Astrocyte of the cerebellum (primary cell): ENCODE data around the gene NMU.

Source experiments
- DNase-seq: peaks from one replicate; pipeline ENCODE4 v3.0.0-alpha.2; 2011; ENCODE audit warnings: low read depth
- H3K4me3 ChIP-seq: 2 replicates; pipeline ENCODE4 v1.5.1; 2011; ENCODE audit warnings: mild to moderate bottlenecking, low read depth, low read length, moderate library complexity
- in situ Hi-C: cut with HindIII; loops from 2 replicates; pipeline ENCODE4 v1.10.0; 2017; ENCODE audit warnings: low sequenced_read_pairs
- TF ChIP-seq, protein P1 (sequence below): IDR thresholded peaks from 2 replicates; pipeline ENCODE4 v1.5.1; 2012; ENCODE audit warnings: low read length, low read depth, moderate library complexity, mild to moderate bottlenecking; ENCODE audit errors: missing control alignments

NMU gene

GRCh38 chr4:55671667-55672066 lies 35.6 kb upstream of the NMU start:
- in situ Hi-C loops = no loop called here
- no peak for DNase-seq
- no peak overlapping the region for H3K4me3 ChIP-seq
- TF ChIP-seq, protein P1, sequence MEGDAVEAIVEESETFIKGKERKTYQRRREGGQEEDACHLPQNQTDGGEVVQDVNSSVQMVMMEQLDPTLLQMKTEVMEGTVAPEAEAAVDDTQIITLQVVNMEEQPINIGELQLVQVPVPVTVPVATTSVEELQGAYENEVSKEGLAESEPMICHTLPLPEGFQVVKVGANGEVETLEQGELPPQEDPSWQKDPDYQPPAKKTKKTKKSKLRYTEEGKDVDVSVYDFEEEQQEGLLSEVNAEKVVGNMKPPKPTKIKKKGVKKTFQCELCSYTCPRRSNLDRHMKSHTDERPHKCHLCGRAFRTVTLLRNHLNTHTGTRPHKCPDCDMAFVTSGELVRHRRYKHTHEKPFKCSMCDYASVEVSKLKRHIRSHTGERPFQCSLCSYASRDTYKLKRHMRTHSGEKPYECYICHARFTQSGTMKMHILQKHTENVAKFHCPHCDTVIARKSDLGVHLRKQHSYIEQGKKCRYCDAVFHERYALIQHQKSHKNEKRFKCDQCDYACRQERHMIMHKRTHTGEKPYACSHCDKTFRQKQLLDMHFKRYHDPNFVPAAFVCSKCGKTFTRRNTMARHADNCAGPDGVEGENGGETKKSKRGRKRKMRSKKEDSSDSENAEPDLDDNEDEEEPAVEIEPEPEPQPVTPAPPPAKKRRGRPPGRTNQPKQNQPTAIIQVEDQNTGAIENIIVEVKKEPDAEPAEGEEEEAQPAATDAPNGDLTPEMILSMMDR = no peak

DNA sequence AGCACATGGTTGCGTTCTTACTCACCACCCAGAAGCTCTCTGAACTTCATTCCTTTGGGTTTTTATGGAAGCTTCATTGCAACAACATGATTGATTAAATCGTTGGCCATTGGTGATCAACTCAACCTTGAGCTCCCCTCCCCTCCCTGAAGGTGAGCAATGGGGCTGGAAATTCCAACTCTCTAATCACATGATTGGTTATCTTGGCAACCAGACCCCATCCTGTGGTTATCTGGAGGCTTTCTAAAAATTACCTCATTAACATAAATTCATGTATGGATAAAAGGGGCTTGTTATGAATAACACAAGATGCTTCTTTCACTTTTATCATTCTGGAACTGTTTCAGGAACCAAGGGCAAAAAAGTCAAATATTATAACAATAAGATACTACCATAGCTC lies 34.6 kb upstream of the NMU start:
- no peak overlapping the region for H3K4me3 ChIP-seq
- TF ChIP-seq, protein P1 = no peak
- in situ Hi-C loops = no loop called here
- no peak for DNase-seq

DNA sequence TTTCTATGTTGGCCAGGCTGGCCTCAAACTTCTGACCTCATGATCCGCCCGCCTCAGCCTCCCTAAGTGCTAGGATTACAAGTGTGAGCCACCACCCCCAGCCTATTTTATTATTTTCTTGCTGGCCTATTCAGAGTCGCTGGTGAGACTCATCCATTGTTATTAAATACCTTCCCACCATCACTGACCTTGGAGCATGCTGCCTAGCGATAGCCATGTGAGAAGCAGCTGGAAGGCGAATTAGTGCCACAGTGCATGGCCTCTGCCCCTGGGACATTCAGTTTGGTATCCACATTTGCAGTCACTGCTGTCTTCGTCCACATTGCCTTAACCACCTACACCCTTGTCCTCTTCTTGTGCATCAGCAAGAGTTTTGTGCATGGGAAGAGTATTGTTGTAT lies 32.4 kb upstream of the NMU start:
- TF ChIP-seq, protein P1 = no peak
- in situ Hi-C loops = no loop called here
- H3K4me3 ChIP-seq = no peak overlapping the region
- no peak for DNase-seq

DNA sequence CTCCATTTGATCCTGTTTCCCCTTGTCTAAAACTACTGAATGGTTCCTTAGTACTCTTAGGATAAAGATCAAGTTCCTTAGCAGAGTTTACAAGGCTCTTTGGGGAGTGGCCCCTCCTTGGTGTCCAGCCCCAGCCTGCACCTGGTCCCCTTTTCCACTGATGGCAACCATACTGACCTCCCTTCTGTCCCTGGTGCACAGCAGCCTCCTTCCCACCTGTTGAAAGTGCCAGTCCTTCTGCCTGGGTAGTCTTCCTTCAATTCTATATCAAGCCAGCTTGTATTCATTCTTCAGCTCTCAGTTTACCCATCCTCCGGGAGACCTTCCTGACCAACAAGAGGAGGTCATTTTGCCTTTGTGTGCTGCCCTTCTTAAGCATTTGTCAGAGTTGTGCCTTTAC lies 30.4 kb upstream of the NMU start:
- no peak for DNase-seq
- H3K4me3 ChIP-seq = no peak overlapping the region
- TF ChIP-seq, protein P1 = no peak
- in situ Hi-C loops = no loop called here

- TF ChIP-seq, protein P1 = no peak
- in situ Hi-C loops = no loop called here
- no peak for DNase-seq
- no peak overlapping the region for H3K4me3 ChIP-seq
Observed at GRCh38 chr4:55663145-55663544, 27.0 kb upstream of the NMU start.

- in situ Hi-C loops = no loop called here
- DNase-seq = no peak
- no peak overlapping the region for H3K4me3 ChIP-seq
- TF ChIP-seq, protein P1 = no peak
Observed at GRCh38 chr4:55661398-55662056, 25.4 kb upstream of the NMU start.
